SK-N-SH (cell line): ENCODE data around the gene ADCY10. TPM values are rescaled to one million over a fixed set of nuclear protein-coding genes. Genes with fewer than 3 reads are reported as not detected.

ENCODE experiments used
- CTCF ChIA-PET: fragments of 300-600, 350-600 bp; formaldehyde crosslinking; extraction: SDS; loops from one replicate; lab custom pipeline; 2021; lab: Yijun Ruan, JAX
- POLR2A ChIA-PET: fragments of 350-600 bp; sonication (Branson Sonifier 250); formaldehyde crosslinking; extraction: SDS; loops from one replicate; lab custom pipeline; 2020; ENCODE audit warnings: antibody characterized with exemption, inconsistent platforms; lab: Yijun Ruan, JAX
- DNase-seq: peaks from one replicate; pipeline ENCODE4 v3.0.0; 2012
- H2AFZ ChIP-seq: fragments of 200-600 bp; sonication (generic); 2 replicates; pipeline ENCODE4 v1.8.1; 2016; ENCODE audit warnings: antibody characterized with exemption, mild to moderate bottlenecking, low read depth
- H3F3A ChIP-seq: fragments of 200-600 bp; sonication (generic); replicated peaks from 2 replicates; pipeline ENCODE3; 2016; ENCODE audit warnings: antibody characterized with exemption, mild to moderate bottlenecking; ENCODE audit not compliant: insufficient read depth
- H3K27ac ChIP-seq, 2 experiments: fragments of 200-500 bp in 1 of 2; fragments of 200-600 bp in 1 of 2; sonication (Bioruptor generic) in 1 of 2; sonication (generic), shearing (Covaris generic) in 1 of 2; 2 replicates each; pipeline versions ENCODE4 v1.5.1 to v1.6.1; 2014 to 2016; ENCODE audit warnings: low read depth in 2 of 2, inconsistent platforms in 1 of 2, low read length in 1 of 2, mild to moderate bottlenecking in 1 of 2, mixed read lengths in 1 of 2
- H3K27me3 ChIP-seq: fragments of 200-600 bp; sonication (generic), shearing (Covaris generic); 2 replicates; pipeline ENCODE4 v1.6.1; 2016; ENCODE audit warnings: mixed run types; ENCODE audit not compliant: insufficient read depth
- H3K36me3 ChIP-seq, 2 experiments: fragments of 200-500 bp in 1 of 2; fragments of 200-600 bp in 1 of 2; sonication (Bioruptor generic) in 1 of 2; sonication (generic) in 1 of 2; replicated peaks in 1 of 2; 2 replicates each; pipeline versions ENCODE3 to v1.5.1; 2014 to 2016; ENCODE audit warnings: low read length in 1 of 2, mild to moderate bottlenecking in 1 of 2; ENCODE audit not compliant: insufficient read depth in 2 of 2, control insufficient read depth in 1 of 2
- H3K4me1 ChIP-seq, 2 experiments: fragments of 200-500 bp in 1 of 2; fragments of 200-600 bp in 1 of 2; sonication (Bioruptor generic) in 1 of 2; sonication (generic), shearing (Covaris generic) in 1 of 2; 2 replicates each; pipeline versions ENCODE4 v1.5.1 to v1.6.1; 2014 to 2016; ENCODE audit warnings: low read depth in 1 of 2, low read length in 1 of 2, mixed run types in 1 of 2; ENCODE audit not compliant: insufficient read depth in 2 of 2, control insufficient read depth in 1 of 2
- H3K4me2 ChIP-seq: fragments of 200-600 bp; sonication (generic), shearing (Covaris generic); 2 replicates; pipeline ENCODE4 v1.6.1; 2017; ENCODE audit warnings: mixed run types
- H3K4me3 ChIP-seq, 2 experiments: fragments of 200-500 bp in 1 of 2; fragments of 200-600 bp in 1 of 2; sonication (Bioruptor generic) in 1 of 2; sonication (generic), shearing (Covaris generic) in 1 of 2; 2 replicates each; pipeline versions ENCODE4 v1.5.1 to v1.8.1; 2014 to 2016; ENCODE audit warnings: low read depth in 2 of 2, inconsistent platforms in 1 of 2, low read length in 1 of 2, mild to moderate bottlenecking in 1 of 2, mixed read lengths in 1 of 2, moderate library complexity in 1 of 2
- H3K79me2 ChIP-seq: fragments of 200-600 bp; sonication (generic); 2 replicates; pipeline ENCODE4 v1.8.1; 2017; ENCODE audit warnings: mild to moderate bottlenecking; ENCODE audit not compliant: insufficient read depth
- H3K9ac ChIP-seq: fragments of 200-600 bp; sonication (generic); 2 replicates; pipeline ENCODE4 v1.6.1; 2017; ENCODE audit warnings: mixed run types
- H3K9me2 ChIP-seq: fragments of 200-600 bp; sonication (generic); 2 replicates; pipeline ENCODE4 v1.6.1; 2017; ENCODE audit warnings: mixed run types
- H3K9me3 ChIP-seq: fragments of 200-600 bp; sonication (generic); 2 replicates; pipeline ENCODE4 v1.6.1; 2017; ENCODE audit warnings: mixed run types, mild to moderate bottlenecking, moderate library complexity
- H4K20me1 ChIP-seq: fragments of 200-600 bp; sonication (generic); 2 replicates; pipeline ENCODE4 v1.6.1; 2017; ENCODE audit warnings: mild to moderate bottlenecking, mixed run types; ENCODE audit not compliant: insufficient read depth
- CHD2 ChIP-seq: fragments of 150-350 bp; IDR thresholded peaks from 2 replicates; pipeline ENCODE4 v1.6.1; 2018; ENCODE audit warnings: low read length; ENCODE audit not compliant: partially characterized antibody
- CTCF ChIP-seq: fragments of 200-600 bp; sonication (generic); IDR thresholded peaks from 2 replicates; pipeline ENCODE4 v1.6.1; 2017; ENCODE audit warnings: antibody characterized with exemption, mild to moderate bottlenecking, moderate library complexity
- ELF1 ChIP-seq: IDR thresholded peaks from 2 replicates; pipeline ENCODE4 v1.4.0; 2012
- FOSL2 ChIP-seq: IDR thresholded peaks from 2 replicates; pipeline ENCODE4 v1.4.0; 2012; ENCODE audit warnings: low read depth, mild to moderate bottlenecking, moderate library complexity, borderline replicate concordance
- GABPA ChIP-seq: IDR thresholded peaks from 2 replicates; pipeline ENCODE4 v1.4.0; 2012; ENCODE audit warnings: low read depth, mild to moderate bottlenecking
- GATA2 ChIP-seq: sonication (generic); formaldehyde crosslinking; IDR thresholded peaks from 2 replicates; pipeline ENCODE4 v1.5.0; 2020; ENCODE audit warnings: mild to moderate bottlenecking, missing genetic modification reagents
- JUND ChIP-seq: IDR thresholded peaks from 2 replicates; pipeline ENCODE4 v1.4.0; 2012
- MXI1 ChIP-seq: IDR thresholded peaks from 2 replicates; pipeline ENCODE4 v1.6.1; 2012; ENCODE audit warnings: mild to moderate bottlenecking, low read depth, low read length, improper control_type of control experiment
- NFIC ChIP-seq: IDR thresholded peaks from 2 replicates; pipeline ENCODE4 v1.4.0; 2012; ENCODE audit warnings: borderline replicate concordance
- NRF1 ChIP-seq: IDR thresholded peaks from 2 replicates; pipeline ENCODE4 v1.6.1; 2012; ENCODE audit warnings: low read depth, mild to moderate bottlenecking, low read length
- RAD21 ChIP-seq: IDR thresholded peaks from 2 replicates; pipeline ENCODE4 v1.6.1; 2012; ENCODE audit warnings: mild to moderate bottlenecking, low read length
- RFX5 ChIP-seq: IDR thresholded peaks from 2 replicates; pipeline ENCODE4 v1.6.1; 2012; ENCODE audit warnings: mild to moderate bottlenecking, improper control_type of control experiment, low read length
- RXRA ChIP-seq: IDR thresholded peaks from 2 replicates; pipeline ENCODE4 v1.4.0; 2012; ENCODE audit warnings: low read depth, mild to moderate bottlenecking, borderline replicate concordance
- SMC3 ChIP-seq: IDR thresholded peaks from 2 replicates; pipeline ENCODE4 v1.6.1; 2012; ENCODE audit warnings: low read depth, low read length, improper control_type of control experiment
- TAF1 ChIP-seq: IDR thresholded peaks from 2 replicates; pipeline ENCODE4 v1.6.1; 2012; ENCODE audit warnings: low read depth, mild to moderate bottlenecking, low read length, moderate library complexity, borderline replicate concordance
- TCF12 ChIP-seq: IDR thresholded peaks from 2 replicates; pipeline ENCODE4 v1.4.0; 2012
- TEAD4 ChIP-seq: IDR thresholded peaks from 2 replicates; pipeline ENCODE4 v1.4.0; 2012; ENCODE audit warnings: mild to moderate bottlenecking, borderline replicate concordance; ENCODE audit not compliant: insufficient read depth
- USF1 ChIP-seq: IDR thresholded peaks from 2 replicates; pipeline ENCODE4 v1.4.0; 2012; ENCODE audit warnings: low read depth, borderline replicate concordance
- YY1 ChIP-seq: IDR thresholded peaks from 2 replicates; pipeline ENCODE4 v1.4.0; 2012; ENCODE audit warnings: low read depth, mild to moderate bottlenecking
- WGBS: methylation state at CpG from one replicate; pipeline ENCODE4 v1.1.6; 2017; ENCODE audit warnings: low lambda C conversion rate; 5-methylcytosine and 5-hydroxymethylcytosine counted together
- polyA plus RNA-seq, 3 experiments: library from polyadenylated mRNA; depleted of rRNA; stranded (reverse); fragments of >200 nt; gene quantifications; 2 replicates each; pipeline ENCODE4 v1.2.3, GENCODE V29; 2012
- TF ChIP-seq, protein P1 (sequence below): IDR thresholded peaks from 2 replicates; pipeline ENCODE4; 2012

The ADCY10 gene
- polyA plus RNA-seq, 1 of the 3 experiments (the other 2 are of a cell fraction), result 0.10 TPM

GRCh38 chr1:167881069-167881468, 32.9 kb downstream of the ADCY10 start:
- TF ChIP-seq SMC3 (no peak), GABPA (no peak), NFIC (peak; percentile 13; the same call in 1 of the 2 replicates), TCF12 (peak; percentile 55), FOSL2 (peak; percentile 75), YY1 (no peak), GATA2 (CRISPR knock-in tag) (no peak), TAF1 (no peak), NRF1 (no peak), USF1 (no peak), JUND (peak; percentile 67), RFX5 (no peak), RAD21 (no peak)
- TF ChIP-seq, protein P1, sequence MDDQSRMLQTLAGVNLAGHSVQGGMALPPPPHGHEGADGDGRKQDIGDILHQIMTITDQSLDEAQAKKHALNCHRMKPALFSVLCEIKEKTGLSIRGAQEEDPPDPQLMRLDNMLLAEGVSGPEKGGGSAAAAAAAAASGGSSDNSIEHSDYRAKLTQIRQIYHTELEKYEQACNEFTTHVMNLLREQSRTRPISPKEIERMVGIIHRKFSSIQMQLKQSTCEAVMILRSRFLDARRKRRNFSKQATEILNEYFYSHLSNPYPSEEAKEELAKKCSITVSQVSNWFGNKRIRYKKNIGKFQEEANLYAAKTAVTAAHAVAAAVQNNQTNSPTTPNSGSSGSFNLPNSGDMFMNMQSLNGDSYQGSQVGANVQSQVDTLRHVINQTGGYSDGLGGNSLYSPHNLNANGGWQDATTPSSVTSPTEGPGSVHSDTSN, result peak; percentile 74
- Histone ChIP-seq H3K9ac (no peak overlapping the region), H3K27ac (peak overlapping the region in 1 of 2 experiments; percentile 50; a peak in 2 of 4 replicates), H3K9me3 (no peaks in the 10 kb centered on the region), H3K79me2 (no peaks in the 10 kb centered on the region), H3K9me2 (0 out of 2 replicates have a peak, but pooled peaks cover 2% of the 10 kb centered on the region), H2AFZ (peak overlapping the region; percentile 12), H3K4me3 (no peak overlapping the region), H3K36me3 (no peaks in the 10 kb centered on the region), H3K4me2 (0 out of 2 replicates have a peak overlapping the region, but pooled peaks have one; percentile 24), H3F3A (peaks cover 15% of the 10 kb centered on the region), H3K27me3 (no peaks in the 10 kb centered on the region), H4K20me1 (no peaks in the 10 kb centered on the region), H3K4me1 (peaks cover 0 to 15% of the 10 kb centered on the region in 2 experiments; a peak in 1 of 4 replicates)
- DNase-seq, result no peak
- ChIA-PET CTCF (no interaction called here), POLR2A (no interaction called here)

DNA sequence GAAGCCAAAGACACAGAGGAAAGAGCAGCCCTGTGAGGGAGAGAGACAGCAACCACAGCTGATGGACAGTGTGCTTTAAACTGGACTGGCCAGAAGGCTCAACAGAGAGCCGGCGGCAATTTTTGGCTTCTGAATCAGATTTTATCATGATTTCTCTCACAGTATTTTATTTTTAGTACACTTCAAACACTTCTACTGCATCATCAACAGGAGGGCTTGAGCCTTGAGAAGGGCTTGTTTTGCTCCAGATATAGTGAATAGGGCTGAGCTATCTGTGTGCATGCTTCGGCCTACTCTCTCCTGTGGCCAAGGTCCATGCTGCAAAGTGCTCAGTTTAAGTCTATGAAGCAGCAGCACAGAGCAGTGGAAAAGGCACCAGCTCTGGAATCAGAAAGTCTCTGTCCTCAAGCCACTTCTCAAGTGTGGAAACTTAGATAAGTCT, 33.3 kb downstream of the ADCY10 start:
- POLR2A ChIA-PET, result no interaction called here
- peak overlapping the region in 1 of 2 experiments; percentile 50; a peak in 2 of 4 replicates for H3K27ac ChIP-seq
- H3K4me2 ChIP-seq, result 0 out of 2 replicates have a peak overlapping the region, but pooled peaks have one; percentile 24
- H3F3A ChIP-seq, result peaks cover 15% of the 10 kb centered on the region
- no peaks in the 10 kb centered on the region for H3K79me2 ChIP-seq
- H3K36me3 ChIP-seq, result no peaks in the 10 kb centered on the region
- peaks cover 0 to 15% of the 10 kb centered on the region in 2 experiments; a peak in 1 of 4 replicates for H3K4me1 ChIP-seq
- no peak for DNase-seq
- WGBS, result 92% methylated on average over 3 of the region's 3 CpGs
- no peaks in the 10 kb centered on the region for H3K9me3 ChIP-seq
- H2AFZ ChIP-seq, result no peak overlapping the region; the same call in none of the 2 replicates
- CTCF ChIA-PET, result no interaction called here
- no peak overlapping the region for H3K9ac ChIP-seq
- H3K9me2 ChIP-seq, result 0 out of 2 replicates have a peak, but pooled peaks cover 2% of the 10 kb centered on the region
- TF ChIP-seq GATA2 (CRISPR knock-in tag), result no peak
- TF ChIP-seq TAF1, result no peak
- no peak for TF ChIP-seq CTCF
- no peak for TF ChIP-seq RAD21
- TF ChIP-seq RFX5, result no peak
- no peak for TF ChIP-seq TCF12
- TF ChIP-seq RXRA, result no peak
- TF ChIP-seq, protein P1, result no peak
- no peak for TF ChIP-seq CHD2
- TF ChIP-seq ELF1, result no peak
- no peak for TF ChIP-seq TEAD4
- TF ChIP-seq MXI1, result no peak
- no peaks in the 10 kb centered on the region for H4K20me1 ChIP-seq
- no peak overlapping the region for H3K4me3 ChIP-seq
- no peaks in the 10 kb centered on the region for H3K27me3 ChIP-seq
